ENCODE measurements around the gene ALDH1A1. TPM values are rescaled to one million over a fixed set of nuclear protein-coding genes. Genes with fewer than 3 reads are reported as not detected.

ALDH1A1 gene
- polyA plus RNA-seq, 1 donor (not counting 4 experiments of a cell fraction or from before 2014, with no cell fraction given) = 0.08 TPM

DNA sequence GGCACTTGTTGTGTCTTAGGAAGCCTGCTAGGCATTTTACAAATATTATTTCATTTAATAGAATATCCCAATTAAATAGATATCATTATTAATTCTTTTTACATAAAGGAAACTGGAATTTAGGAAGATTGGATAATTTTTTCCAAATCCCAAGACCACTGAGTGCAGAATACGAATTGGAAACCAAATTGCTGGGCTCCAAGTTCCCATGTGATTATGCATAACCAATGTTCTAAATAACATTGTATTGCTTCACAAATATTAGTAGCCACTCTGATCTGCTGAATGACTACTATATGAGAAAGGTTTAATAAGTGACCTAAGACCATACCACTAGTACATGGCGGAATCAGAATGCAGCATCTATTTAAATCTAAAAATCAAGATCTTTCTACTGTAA is 57.7 kb downstream of the ALDH1A1 start:
- no peaks in the 10 kb centered on the region for H3K4me1 ChIP-seq (ENCODE audit: control insufficient read depth, extremely low read depth, insufficient read depth, low read length)
- no peak overlapping the region for H3K9ac ChIP-seq (ENCODE audit: control insufficient read depth, extremely low read depth, insufficient read depth, low read length)
- FAIRE-seq (no peak), DNase-seq (ENCODE audit: low read depth, low spot score) (no peak)
- no peaks in the 10 kb centered on the region for H3K79me2 ChIP-seq (ENCODE audit: control insufficient read depth, insufficient read depth, low read length)
- no peak overlapping the region for H2AFZ ChIP-seq (ENCODE audit: control insufficient read depth, low read length)
- no peaks in the 10 kb centered on the region for H3K9me3 ChIP-seq (ENCODE audit: control insufficient read depth, low read depth, low read length)
- no peak for TF ChIP-seq EZH2 (IDR thresholded peaks at IDR 0.05; ENCODE audit: low read length)
- TF ChIP-seq, protein P1, sequence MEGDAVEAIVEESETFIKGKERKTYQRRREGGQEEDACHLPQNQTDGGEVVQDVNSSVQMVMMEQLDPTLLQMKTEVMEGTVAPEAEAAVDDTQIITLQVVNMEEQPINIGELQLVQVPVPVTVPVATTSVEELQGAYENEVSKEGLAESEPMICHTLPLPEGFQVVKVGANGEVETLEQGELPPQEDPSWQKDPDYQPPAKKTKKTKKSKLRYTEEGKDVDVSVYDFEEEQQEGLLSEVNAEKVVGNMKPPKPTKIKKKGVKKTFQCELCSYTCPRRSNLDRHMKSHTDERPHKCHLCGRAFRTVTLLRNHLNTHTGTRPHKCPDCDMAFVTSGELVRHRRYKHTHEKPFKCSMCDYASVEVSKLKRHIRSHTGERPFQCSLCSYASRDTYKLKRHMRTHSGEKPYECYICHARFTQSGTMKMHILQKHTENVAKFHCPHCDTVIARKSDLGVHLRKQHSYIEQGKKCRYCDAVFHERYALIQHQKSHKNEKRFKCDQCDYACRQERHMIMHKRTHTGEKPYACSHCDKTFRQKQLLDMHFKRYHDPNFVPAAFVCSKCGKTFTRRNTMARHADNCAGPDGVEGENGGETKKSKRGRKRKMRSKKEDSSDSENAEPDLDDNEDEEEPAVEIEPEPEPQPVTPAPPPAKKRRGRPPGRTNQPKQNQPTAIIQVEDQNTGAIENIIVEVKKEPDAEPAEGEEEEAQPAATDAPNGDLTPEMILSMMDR (optimal IDR thresholded peaks at IDR 0.05 in 1 of 3, IDR thresholded peaks at IDR 0.05 in 1 of 3, conservative IDR thresholded peaks at IDR 0.05 in 1 of 3; ENCODE audit: extremely low read depth in 1 of 3, insufficient read depth in 2 of 3, low read length in 3 of 3) = no peak
- H3K27me3 ChIP-seq (ENCODE audit: control insufficient read depth, extremely low read depth, insufficient read depth, low read length) = no peaks in the 10 kb centered on the region
- no peaks in the 10 kb centered on the region for H4K20me1 ChIP-seq (ENCODE audit: control insufficient read depth, extremely low read depth, insufficient read depth, low read length)
- H3K36me3 ChIP-seq (ENCODE audit: control insufficient read depth in 2 of 2, extremely low read depth in 1 of 2, insufficient read depth in 2 of 2, low read length in 2 of 2) = no peaks in the 10 kb centered on the region
- no peak overlapping the region for H3K4me3 ChIP-seq (ENCODE audit: control insufficient read depth in 2 of 3, extremely low read depth in 1 of 3, insufficient read depth in 2 of 3, low read depth in 1 of 3, low read length in 3 of 3)
- dilution Hi-C loops (cut with MboI; ENCODE audit: extremely low pct_ligation_motif_present, low sequenced_read_pairs) = no loop called here
- H3K9me1 ChIP-seq (ENCODE audit: control insufficient read depth, extremely low read depth, insufficient read depth, low read length) = no peaks in the 10 kb centered on the region
- no peak overlapping the region for H3K4me2 ChIP-seq (ENCODE audit: control insufficient read depth, extremely low read depth, insufficient read depth, low read depth, low read length)
- H3K27ac ChIP-seq (ENCODE audit: control insufficient read depth, insufficient read depth, low read length) = no peak overlapping the region

DNA sequence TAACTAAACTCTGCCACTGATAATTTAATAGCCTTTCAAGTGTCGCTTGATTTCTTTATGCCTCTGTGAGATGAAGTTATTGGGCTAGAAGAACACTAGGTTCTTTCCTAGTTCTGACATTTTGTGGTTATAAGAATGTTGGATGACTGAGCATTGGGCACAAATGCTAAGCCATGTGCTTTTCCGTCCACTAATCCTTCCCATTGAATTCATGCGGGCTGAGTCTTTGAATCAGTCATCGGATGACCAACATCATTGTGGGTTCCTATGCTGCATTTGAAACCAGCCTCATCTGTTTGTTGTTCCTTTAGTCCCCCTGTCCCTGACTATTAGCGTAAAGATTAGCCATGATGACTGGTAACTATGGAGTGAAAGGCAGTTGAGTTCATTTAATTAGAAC is 58.5 kb downstream of the ALDH1A1 start:
- no peak for DNase-seq (ENCODE audit: low read depth, low spot score)

More for the DNA sequence above, 58.5 kb downstream of the ALDH1A1 start:
- H3K9ac ChIP-seq (ENCODE audit: control insufficient read depth, extremely low read depth, insufficient read depth, low read length) = no peak overlapping the region
- H3K9me1 ChIP-seq (ENCODE audit: control insufficient read depth, extremely low read depth, insufficient read depth, low read length) = no peaks in the 10 kb centered on the region
- no peaks in the 10 kb centered on the region for H4K20me1 ChIP-seq (ENCODE audit: control insufficient read depth, extremely low read depth, insufficient read depth, low read length)
- H3K4me2 ChIP-seq (ENCODE audit: control insufficient read depth, extremely low read depth, insufficient read depth, low read depth, low read length) = no peak overlapping the region
- no peaks in the 10 kb centered on the region for H3K36me3 ChIP-seq (ENCODE audit: control insufficient read depth in 2 of 2, extremely low read depth in 1 of 2, insufficient read depth in 2 of 2, low read length in 2 of 2)
- no peak for FAIRE-seq
- no peak overlapping the region for H3K27ac ChIP-seq (ENCODE audit: control insufficient read depth, insufficient read depth, low read length)
- no peak overlapping the region for H3K4me3 ChIP-seq (ENCODE audit: control insufficient read depth in 2 of 3, extremely low read depth in 1 of 3, insufficient read depth in 2 of 3, low read depth in 1 of 3, low read length in 3 of 3)
- no peak for TF ChIP-seq EZH2 (IDR thresholded peaks at IDR 0.05; ENCODE audit: low read length)
- TF ChIP-seq, protein P1 (optimal IDR thresholded peaks at IDR 0.05 in 1 of 3, IDR thresholded peaks at IDR 0.05 in 1 of 3, conservative IDR thresholded peaks at IDR 0.05 in 1 of 3; ENCODE audit: extremely low read depth in 1 of 3, insufficient read depth in 2 of 3, low read length in 3 of 3) = no peak
- H2AFZ ChIP-seq (ENCODE audit: control insufficient read depth, low read length) = no peak overlapping the region
- H3K79me2 ChIP-seq (ENCODE audit: control insufficient read depth, insufficient read depth, low read length) = no peaks in the 10 kb centered on the region
- no peaks in the 10 kb centered on the region for H3K4me1 ChIP-seq (ENCODE audit: control insufficient read depth, extremely low read depth, insufficient read depth, low read length)
- no peaks in the 10 kb centered on the region for H3K27me3 ChIP-seq (ENCODE audit: control insufficient read depth, extremely low read depth, insufficient read depth, low read length)
- H3K9me3 ChIP-seq (ENCODE audit: control insufficient read depth, low read depth, low read length) = no peaks in the 10 kb centered on the region
- dilution Hi-C loops (cut with MboI; ENCODE audit: extremely low pct_ligation_motif_present, low sequenced_read_pairs) = no loop called here
